GM19238 (cell line): ENCODE data around the gene EVL.
"Not testable (repeated sequence)": the region's sequence is repeated elsewhere in the genome, so short reads cannot be mapped to it uniquely, and the experiment has no call there.

Experiments
- DNase-seq: peaks from one replicate; pipeline ENCODE4 v3.0.0; 2011; ENCODE audit warnings: low spot score; ENCODE audit not compliant: insufficient read length

Gene EVL

GRCh38 chr14:100159865-100160533 is 94.8 kb downstream of the EVL start:
- DNase-seq, result no peak

- no peak for DNase-seq
Observed at GRCh38 chr14:100160534-100160916, 95.3 kb downstream of the EVL start.

GRCh38 chr14:100165376-100165775 is 100.2 kb downstream of the EVL start:
- DNase-seq, result no peak

GRCh38 chr14:100165831-100166440 is 100.7 kb downstream of the EVL start:
- DNase-seq, result no peak

DNA sequence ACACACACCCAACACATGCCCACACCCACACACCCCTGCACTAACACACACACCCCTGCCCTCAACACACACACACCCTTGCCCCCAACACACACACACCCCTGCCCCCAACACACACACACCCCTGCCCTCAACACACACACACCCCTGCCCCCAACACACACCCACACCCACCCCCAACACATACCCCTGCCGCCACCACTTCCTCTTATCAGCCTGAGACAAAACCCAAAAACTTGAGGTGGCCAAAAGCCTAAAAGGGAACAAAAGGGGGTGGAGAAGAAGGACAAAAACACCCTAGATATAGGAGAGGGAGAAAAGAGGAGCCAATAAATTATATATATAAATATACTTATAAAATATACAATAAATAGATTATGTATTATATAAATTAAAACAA is 103.3 kb downstream of the EVL start:
- DNase-seq, result no peak

GRCh38 chr14:100170880-100171279 is 105.7 kb downstream of the EVL start:
- no peak for DNase-seq

DNA sequence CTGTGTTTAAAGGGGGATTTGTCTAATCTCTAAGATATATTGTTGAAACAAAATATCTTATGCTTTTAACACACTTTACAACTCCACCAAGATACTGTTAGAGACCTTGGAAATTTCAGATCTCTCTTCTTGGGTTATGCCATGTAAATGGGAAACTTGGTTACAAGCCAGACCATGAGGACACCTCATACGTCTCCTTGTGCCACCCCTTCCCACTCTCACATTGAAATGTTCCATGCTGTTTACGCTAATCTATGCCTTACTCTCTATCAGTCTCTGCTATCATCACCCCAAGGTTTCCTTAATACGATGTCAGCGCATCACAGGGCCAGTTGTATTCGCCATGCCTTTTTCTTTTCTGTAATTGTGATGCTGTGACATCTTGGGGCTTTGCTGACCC is 107.6 kb downstream of the EVL start:
- no peak for DNase-seq

GRCh38 chr14:100173353-100173752 is 108.1 kb downstream of the EVL start:
- DNase-seq, result no peak

DNA sequence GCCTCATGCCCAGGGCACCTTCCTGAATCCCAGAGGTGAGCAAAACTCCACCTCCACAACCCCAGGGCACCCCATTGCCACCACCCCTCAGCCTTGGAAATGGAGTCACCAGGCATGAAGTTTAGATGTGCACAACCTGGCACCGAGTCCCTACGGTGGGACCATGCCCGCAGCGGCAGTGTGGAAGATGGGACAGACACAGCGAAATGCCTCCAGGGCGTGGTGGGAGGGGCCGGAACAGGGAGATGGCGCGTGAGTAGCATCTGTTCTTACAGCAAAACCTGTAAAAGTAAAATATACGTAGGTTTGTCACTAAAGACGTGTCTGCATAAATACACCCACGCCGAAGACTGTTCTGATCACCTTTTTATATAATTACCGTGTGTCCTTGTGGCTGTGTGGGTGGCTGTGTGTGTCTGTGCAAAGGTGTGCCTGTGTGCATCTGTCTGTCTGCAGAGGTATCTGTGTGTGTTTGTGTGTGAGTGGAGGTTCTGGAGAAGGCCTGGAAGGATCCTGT is 111.6 kb downstream of the EVL start:
- no peak for DNase-seq

GRCh38 chr14:100178691-100179090 is 113.5 kb downstream of the EVL start:
- no peak for DNase-seq

- DNase-seq, result not testable (repeated sequence)
Observed at GRCh38 chr14:100180671-100181070, 115.4 kb downstream of the EVL start.

GRCh38 chr14:100181876-100182551 is 116.8 kb downstream of the EVL start:
- DNase-seq, result not testable (repeated sequence)

- no peak for DNase-seq
Observed at GRCh38 chr14:100187247-100187833, 122.1 kb downstream of the EVL start.

GRCh38 chr14:100188392-100189030 is 123.3 kb downstream of the EVL start:
- DNase-seq, result no peak

- no peak for DNase-seq
Observed at GRCh38 chr14:100190126-100190525, 124.9 kb downstream of the EVL start.

- no peak for DNase-seq
Observed at GRCh38 chr14:100191584-100192249, 126.5 kb downstream of the EVL start.

- no peak for DNase-seq
Observed at GRCh38 chr14:100192250-100192671, 127.0 kb downstream of the EVL start.

- DNase-seq, result peak; percentile 100
Observed at GRCh38 chr14:100192672-100193416, 127.6 kb downstream of the EVL start.
